Right kidney (tissue), 1 donor: ENCODE measurements around the gene HLA-DRB1.
"Not testable (repeated sequence)": the region's sequence is repeated elsewhere in the genome, so short reads cannot be mapped to it uniquely, and the experiment has no call there.

Experiments
- DNase-seq: peaks from one replicate; pipeline ENCODE4 v3.0.0-alpha.2; 2016

Gene HLA-DRB1

DNA sequence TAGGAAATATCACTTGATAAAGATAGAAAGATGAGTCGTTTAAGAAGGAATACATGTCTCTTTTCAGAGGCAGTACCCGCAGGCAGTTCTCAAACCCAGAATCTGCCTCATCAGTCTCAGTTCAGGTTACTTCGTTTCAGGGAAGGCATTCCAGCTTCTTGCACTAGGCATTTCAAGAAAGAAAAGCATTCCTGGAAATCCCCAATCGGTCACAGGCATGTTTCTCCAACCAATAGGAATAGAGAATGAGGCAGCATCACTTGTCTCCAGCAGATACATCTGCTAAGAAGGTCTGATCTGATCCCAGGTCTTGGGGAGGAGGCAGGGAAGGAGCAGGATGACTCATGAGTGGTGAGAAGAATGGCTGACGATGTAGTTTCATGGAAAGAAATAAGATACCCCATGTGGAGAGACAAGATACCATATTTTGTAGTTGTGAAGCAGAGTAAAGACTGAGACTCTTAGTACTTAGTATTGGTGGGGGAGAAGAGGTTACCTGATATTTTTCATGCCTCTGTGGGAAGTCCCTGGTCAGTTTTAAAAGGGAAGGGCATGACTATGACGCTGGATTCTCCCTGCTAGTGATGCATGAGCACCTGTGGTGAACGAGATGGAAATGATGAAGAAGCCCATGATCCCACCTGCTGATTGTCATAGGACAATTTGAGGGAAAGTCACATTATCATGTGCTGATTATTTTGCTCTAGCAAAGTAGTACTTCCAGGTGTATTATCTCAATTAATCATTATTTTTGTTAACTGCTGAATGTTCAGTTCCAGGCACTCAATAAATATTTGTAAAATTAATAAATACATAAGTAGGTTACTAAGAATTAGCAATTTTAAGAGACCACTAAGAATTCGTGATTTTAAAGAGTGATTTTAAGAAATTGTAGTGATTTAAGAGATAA is 20.3 kb upstream of the HLA-DRB1 start:
- peak; percentile 61 for DNase-seq

GRCh38 chr6:32609391-32609730 is 19.7 kb upstream of the HLA-DRB1 start:
- no peak for DNase-seq

DNA sequence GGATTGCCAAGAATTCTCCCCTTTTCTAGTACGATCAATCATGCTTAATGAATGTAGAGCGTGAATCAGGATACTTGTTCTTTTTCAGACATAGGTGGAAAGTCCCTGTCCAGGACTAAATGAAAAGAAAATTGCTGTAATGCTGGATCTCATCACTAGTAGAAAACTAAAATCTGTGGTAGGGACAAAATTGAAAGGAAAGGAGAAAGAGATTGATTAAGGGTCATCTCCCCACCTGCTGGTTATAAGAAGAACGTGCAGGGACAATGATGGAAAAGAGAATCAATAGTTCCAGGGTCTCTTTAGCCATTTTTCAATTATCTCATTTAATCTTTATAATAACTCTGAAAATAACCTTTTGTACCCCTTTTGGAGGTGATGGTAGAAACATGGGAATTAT is 18.7 kb upstream of the HLA-DRB1 start:
- no peak for DNase-seq

DNA sequence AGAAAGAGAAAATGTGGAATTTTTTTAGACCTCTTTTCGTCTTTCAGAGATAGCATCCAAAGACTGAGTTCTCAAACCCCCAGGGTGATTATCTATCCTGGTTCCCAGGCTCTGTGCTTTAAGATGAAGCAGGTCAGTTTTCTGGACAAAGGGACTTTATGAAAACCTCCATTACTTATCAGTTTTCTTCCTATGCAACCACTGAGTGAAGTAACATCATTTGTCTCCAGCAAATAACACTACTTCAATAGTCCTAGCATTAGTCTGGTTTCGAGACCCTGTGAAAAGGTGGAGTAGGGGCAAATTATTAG is 18.3 kb upstream of the HLA-DRB1 start:
- DNase-seq: no peak

DNA sequence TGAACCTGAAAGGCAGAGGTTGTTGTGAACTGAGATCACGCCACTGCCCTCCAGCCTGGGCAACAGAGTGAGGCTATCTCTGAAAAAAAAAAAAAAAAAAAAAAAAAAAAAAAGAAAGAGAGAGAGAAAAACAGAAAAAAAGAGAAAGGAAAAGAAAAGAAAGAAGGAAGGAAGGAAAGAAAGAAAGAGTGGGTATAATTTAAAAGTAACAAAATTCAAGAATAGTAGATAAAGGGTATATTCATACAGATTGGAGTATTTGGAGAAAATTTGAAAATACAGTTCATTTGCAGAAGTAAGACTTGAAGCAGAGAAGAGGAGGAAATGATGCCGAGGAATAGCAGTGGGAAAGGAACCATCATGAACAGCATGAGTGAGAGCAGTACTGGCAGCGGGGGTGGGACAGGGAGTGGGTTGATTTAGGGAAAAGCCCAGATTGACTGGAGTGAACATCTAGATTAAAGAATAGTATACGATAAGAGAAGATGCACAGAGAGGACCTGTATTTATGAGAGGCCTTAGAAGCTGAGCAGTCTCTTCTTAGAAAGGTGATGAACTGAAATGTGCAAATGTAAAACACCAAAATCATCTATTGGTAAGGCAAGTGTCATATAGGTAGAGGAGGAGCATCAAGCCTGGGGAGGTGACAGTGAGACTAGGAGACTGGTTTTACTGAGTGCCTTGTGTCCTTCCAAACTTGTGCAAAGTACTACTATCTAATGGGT is 17.8 kb upstream of the HLA-DRB1 start:
- DNase-seq: no peak

GRCh38 chr6:32604434-32604877 is 14.8 kb upstream of the HLA-DRB1 start:
- DNase-seq: no peak

- DNase-seq: no peak
Measured at GRCh38 chr6:32603888-32604287, 14.2 kb upstream of the HLA-DRB1 start.

- no peak for DNase-seq
Measured at GRCh38 chr6:32603222-32603621, 13.6 kb upstream of the HLA-DRB1 start.

DNA sequence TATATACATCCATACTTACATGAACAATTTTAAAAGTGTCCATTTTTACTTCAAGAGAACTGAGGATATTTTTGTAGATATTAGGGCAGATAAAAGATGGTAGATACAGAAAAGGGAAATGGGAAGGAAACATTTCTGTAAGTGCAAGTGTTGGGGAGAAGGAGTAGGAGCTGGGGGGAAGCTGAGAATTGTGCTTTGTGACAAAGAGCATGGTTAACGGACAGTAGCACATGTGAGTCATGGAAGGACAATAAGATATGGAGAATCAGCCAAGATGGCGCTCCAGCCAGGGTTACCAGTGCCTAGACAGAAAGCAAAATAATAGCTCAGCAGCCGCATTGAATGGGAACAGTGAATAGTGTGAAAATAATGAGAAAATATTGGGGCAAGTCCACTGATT is 12.7 kb upstream of the HLA-DRB1 start:
- no peak for DNase-seq

- no peak for DNase-seq
Measured at GRCh38 chr6:32597024-32597423, 7.4 kb upstream of the HLA-DRB1 start.

- not testable (repeated sequence) for DNase-seq
Measured at GRCh38 chr6:32590713-32591112, 1.1 kb upstream of the HLA-DRB1 start.

- no peak for DNase-seq
Measured at GRCh38 chr6:32588156-32588555, 1.5 kb downstream of the HLA-DRB1 start.

- no peak for DNase-seq
Measured at GRCh38 chr6:32583527-32583898, 6.1 kb downstream of the HLA-DRB1 start.

- peak; percentile 17 for DNase-seq
Measured at GRCh38 chr6:32581315-32582095, 8.1 kb downstream of the HLA-DRB1 start.

GRCh38 chr6:32580593-32580992 is 9.1 kb downstream of the HLA-DRB1 start:
- DNase-seq: no peak

DNA sequence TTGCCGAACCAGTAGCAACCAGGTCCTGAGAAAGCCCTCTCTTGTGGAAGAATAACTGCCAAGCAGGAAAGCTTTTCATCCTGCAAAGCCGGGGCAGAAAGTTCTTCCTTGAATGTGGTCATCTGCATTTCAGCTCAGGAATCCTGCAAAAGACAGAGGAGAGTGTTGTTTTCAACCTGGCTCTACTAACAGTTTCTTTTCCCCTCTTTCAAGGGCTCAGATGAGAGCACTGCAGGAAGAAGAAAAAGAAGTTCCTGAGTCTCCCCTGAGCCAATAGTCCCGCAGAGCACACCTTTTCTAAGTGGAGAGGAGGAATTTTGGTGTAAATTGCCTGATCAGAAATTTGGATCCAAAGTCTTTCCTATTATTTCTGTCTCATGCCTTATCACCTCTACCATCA is 10.7 kb downstream of the HLA-DRB1 start:
- DNase-seq: no peak

DNA sequence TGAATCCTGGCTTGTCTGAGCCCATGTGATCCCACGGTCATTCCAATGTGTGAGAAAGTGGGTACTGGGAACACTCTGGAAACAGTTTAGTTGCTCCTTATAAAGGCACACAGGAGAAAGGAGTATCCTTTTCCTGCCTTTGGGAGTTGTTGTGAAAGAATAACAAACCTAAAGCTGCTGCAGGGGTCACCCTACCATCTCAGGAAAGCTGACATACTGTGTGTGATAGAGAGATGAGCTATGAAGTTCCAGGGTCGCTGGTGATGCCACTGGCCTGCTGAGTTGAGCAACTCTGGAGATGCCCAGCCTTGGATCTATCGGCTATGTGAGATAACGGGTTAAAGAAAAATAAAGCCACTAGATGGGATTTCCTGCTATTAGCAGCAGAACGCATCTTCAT is 12.2 kb downstream of the HLA-DRB1 start:
- DNase-seq: not testable (repeated sequence)

DNA sequence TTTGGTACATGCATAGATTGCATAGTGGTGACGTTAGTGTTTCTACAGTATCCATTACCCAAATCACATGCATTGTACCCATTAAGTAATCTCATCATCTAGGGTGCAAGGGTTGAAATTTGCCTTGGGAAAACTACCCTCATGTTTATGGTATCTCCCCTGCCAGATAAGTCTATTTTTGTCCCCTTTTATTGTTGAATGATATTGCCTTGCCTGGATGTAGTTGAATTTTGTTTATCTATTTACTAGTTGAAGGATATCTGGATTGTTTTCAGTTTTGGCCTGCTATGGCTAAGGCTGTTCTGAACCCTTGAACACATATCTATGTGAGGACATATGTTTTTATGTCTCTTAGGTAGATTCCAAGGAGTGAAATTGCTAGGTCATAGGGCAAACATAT is 13.4 kb downstream of the HLA-DRB1 start:
- DNase-seq: no peak

GRCh38 chr6:32570363-32570905 is 19.2 kb downstream of the HLA-DRB1 start:
- no peak for DNase-seq

- DNase-seq: no peak
Measured at GRCh38 chr6:32568561-32568960, 21.1 kb downstream of the HLA-DRB1 start.

GRCh38 chr6:32566957-32567356 is 22.7 kb downstream of the HLA-DRB1 start:
- no peak for DNase-seq

GRCh38 chr6:32565511-32565910 is 24.1 kb downstream of the HLA-DRB1 start:
- DNase-seq: no peak

- DNase-seq: no peak
Measured at GRCh38 chr6:32562940-32563339, 26.7 kb downstream of the HLA-DRB1 start.
